Lower leg skin (tissue), 4 donors: ENCODE data around the gene MGMT. TPM values are rescaled to one million over a fixed set of nuclear protein-coding genes. Genes with fewer than 3 reads are reported as not detected.

Source experiments
- DNase-seq, 2 donors: peaks; one replicate each; pipeline ENCODE4 v3.0.0-alpha.2; 2019; ENCODE audit warnings: low spot score in 2 of 2
- H3K4me3 ChIP-seq: fragments of 200-600 bp; sonication (generic); 2 replicates; pipeline ENCODE4 v1.5.1; 2017; ENCODE audit warnings: mild to moderate bottlenecking, low read depth; ENCODE audit not compliant: poor library complexity, severe bottlenecking
- CTCF ChIP-seq, 3 donors: fragments of 450-650 bp; IDR thresholded peaks; one replicate each; pipeline ENCODE4 v1.5.1; 2016; ENCODE audit warnings: antibody characterized with exemption in 3 of 3, mild to moderate bottlenecking in 3 of 3, moderate library complexity in 2 of 3
- POLR2A ChIP-seq, 2 donors: fragments of 450-650 bp; IDR thresholded peaks; one replicate each; pipeline ENCODE4 v1.6.1; 2016 to 2017; ENCODE audit warnings: antibody characterized with exemption in 2 of 2, mild to moderate bottlenecking in 1 of 2, moderate library complexity in 1 of 2
- WGBS, 2 donors: methylation state at CpG; one replicate each; pipeline ENCODE4 v1.1.5; 2018; 5-methylcytosine and 5-hydroxymethylcytosine counted together
- intact Hi-C: fragments of 100-400 bp; cut with DNase I; formaldehyde crosslinking; loops from one replicate; pipeline ENCODE4 v1.15.0; 2023; ENCODE audit warnings: low total_unique reads
- total RNA-seq, 4 donors: library from RNA; depleted of rRNA; stranded (reverse); fragments of >200 nt; gene quantifications; one replicate each; pipeline ENCODE4 v1.1.0, GENCODE V29; 2016

MGMT gene
- total RNA-seq, 4 donors from 2014 or later, result 13.1 to 38.7 (median 29.2) TPM

GRCh38 chr10:129814681-129815646 lies 347.9 kb downstream of the MGMT start:
- TF ChIP-seq POLR2A (IDR thresholded peaks at IDR 0.05), result no peak
- TF ChIP-seq CTCF (IDR thresholded peaks at IDR 0.05), result no peak
- H3K4me3 ChIP-seq, result no peak overlapping the region
- WGBS, 2 donors, result 68 to 72% methylated on average over 12 of the region's 12 CpGs
- intact Hi-C loops, result no loop called here
- DNase-seq, result no peak

- intact Hi-C loops, result no loop called here
- H3K4me3 ChIP-seq, result no peak overlapping the region
- TF ChIP-seq CTCF (IDR thresholded peaks at IDR 0.05) (no peak), POLR2A (IDR thresholded peaks at IDR 0.05) (no peak)
- DNase-seq, result no peak
- WGBS, 2 donors, result 73 to 83% methylated on average over 13 to 17 of the region's 17 CpGs
Observed at GRCh38 chr10:129815898-129816655, 349.0 kb downstream of the MGMT start.

- no peak for TF ChIP-seq POLR2A (IDR thresholded peaks at IDR 0.05)
- no peak for TF ChIP-seq CTCF (IDR thresholded peaks at IDR 0.05)
- H3K4me3 ChIP-seq, result no peak overlapping the region
- intact Hi-C loops, result no loop called here
- DNase-seq, result no peak
- WGBS, 2 donors, result 81 to 84% methylated on average over 8 of the region's 8 CpGs
Observed at GRCh38 chr10:129816656-129817045, 349.6 kb downstream of the MGMT start.
